GM20431 (cell line): Measurements from ENCODE around the gene ACOX3.

Experiments
- in situ Hi-C: fragments of 300-500 bp; cut with MseI, MboI; formaldehyde crosslinking; loops from one replicate; pipeline ENCODE4 v1.15.0; 2020; ENCODE audit warnings: low sequenced_read_pairs; ENCODE audit not compliant: unreplicated experiment

Gene ACOX3

DNA sequence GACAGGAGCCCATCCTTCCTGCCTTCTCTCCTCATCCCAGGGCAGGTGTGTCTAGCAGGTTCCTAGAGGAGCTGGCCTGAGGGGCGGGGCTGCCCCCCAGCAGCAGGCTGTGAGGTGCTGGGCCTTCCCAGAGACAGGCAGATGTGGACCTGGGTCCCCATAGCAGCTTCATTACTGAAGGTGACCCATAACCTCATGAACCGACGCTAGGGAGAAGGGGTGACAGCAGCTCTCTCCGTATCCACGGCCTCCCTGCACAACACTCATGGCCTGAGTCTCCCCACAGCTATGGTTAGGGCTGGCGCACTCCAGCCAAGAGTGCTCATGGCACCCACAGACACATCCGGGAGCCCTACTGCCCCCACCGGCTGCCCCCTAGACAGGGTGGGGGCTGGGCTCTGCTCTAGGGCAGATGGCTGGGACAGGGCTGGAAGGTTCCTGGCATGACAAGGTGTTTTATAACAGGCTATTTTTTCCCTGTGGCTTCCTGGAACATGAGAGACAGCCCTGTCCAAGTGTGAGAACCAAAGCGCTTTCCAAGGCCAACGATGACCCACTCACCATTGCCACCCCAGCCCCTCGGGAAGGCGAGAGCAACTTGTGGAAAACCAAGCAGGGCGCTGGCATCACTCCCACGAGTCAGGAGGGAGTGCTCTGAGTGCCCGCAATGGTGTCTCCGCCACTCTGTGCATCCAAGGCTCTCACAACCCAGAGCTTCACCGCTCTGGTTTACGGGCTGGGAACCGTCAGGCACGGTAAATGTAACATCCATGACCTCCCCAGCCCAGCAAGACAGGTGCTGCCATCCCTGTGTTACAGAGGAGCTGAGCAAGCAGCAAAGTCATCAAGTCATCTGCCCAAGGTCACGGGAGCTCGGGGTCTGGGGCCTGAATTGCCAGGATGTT is 59.8 kb downstream of the ACOX3 start:
- in situ Hi-C loops, result no loop called here

DNA sequence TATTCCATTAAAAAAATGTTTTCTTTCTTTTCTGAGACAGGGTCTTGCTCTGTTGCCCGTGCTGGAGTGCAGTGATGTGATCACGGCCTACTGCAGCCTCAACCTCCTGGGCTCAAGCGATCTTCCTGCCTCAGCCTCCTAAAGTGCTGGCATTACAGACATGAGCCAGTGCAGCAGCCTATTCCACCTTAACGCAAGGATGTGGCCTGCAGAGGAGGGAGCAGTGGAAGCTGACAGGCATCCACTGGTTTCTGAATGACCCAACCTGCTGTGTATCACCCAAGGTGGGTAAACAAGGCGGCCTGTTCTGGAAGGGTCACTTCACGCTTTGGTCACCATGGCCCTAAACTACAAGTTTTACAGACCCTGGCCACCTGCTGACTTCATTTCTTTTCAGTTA is 60.8 kb downstream of the ACOX3 start:
- in situ Hi-C loops, result no loop called here

DNA sequence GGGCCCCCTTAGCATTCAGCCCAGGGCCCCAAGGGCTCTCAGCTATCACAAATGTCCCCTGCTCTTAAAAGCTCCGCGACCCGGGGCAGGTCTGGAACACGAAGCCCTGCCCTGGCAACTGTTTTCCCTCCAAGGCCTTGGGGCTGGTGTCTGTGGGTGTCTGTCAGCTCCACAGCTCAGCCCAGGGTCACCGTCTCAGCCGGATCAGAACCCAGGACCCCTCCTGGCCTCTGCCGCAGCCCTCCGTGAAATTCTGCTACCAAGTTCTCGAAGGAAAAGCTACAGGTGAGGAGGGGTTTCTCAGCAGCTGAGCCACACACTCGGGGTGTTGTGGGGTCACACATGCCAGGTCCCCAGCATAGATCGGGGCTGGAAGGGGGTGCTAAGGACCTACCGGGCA is 61.2 kb downstream of the ACOX3 start:
- in situ Hi-C loops, result no loop called here

DNA sequence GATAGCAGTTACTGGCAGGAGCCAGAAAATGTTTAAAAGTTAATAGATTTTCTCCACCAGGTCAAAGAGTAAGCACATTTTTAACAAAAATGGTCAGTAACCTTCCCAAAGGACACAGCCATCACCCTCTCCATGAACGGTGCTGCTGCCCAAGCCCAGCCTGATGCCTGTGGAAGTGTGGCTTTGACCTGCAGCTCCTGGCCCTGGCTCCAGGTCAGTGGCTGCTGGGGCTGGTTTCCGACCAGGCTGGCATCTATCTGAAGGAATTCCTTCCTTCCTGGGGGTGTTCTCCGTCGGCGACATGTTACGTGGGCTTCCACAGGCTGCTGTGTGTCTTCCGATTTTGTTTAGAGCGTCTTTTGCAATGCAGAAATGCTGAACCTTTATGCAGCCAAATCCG is 61.7 kb downstream of the ACOX3 start:
- in situ Hi-C loops, result no loop called here

DNA sequence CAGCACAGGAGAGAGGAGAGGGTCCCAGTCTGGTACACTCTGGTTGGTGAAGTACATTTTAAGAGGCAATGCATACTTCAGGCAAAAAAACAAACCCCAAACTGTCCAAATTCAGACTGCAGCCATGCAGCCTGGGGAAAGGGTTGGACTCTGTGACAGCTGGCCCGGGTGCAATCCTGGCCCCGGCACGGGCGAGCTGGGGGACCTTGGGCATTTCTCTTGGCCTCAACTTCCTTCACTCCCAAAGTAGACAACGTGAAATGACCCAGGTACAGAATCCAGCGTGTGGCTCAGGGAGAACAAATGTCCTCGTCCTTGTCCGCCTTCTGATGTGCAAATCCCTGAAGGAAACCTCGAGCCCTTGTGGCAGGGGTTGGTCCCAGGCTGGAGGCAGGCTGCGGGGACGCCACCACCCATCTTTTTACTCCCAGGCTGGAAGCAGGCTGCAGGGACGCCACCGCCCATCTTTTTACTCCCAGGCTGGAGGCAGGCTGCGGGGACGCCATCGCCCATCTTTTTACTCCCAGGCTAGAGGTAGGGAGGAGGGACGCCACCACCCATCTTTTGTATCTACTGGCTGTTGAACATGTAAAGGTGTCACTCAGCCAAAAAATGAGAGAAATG is 62.3 kb downstream of the ACOX3 start:
- in situ Hi-C loops, result no loop called here

DNA sequence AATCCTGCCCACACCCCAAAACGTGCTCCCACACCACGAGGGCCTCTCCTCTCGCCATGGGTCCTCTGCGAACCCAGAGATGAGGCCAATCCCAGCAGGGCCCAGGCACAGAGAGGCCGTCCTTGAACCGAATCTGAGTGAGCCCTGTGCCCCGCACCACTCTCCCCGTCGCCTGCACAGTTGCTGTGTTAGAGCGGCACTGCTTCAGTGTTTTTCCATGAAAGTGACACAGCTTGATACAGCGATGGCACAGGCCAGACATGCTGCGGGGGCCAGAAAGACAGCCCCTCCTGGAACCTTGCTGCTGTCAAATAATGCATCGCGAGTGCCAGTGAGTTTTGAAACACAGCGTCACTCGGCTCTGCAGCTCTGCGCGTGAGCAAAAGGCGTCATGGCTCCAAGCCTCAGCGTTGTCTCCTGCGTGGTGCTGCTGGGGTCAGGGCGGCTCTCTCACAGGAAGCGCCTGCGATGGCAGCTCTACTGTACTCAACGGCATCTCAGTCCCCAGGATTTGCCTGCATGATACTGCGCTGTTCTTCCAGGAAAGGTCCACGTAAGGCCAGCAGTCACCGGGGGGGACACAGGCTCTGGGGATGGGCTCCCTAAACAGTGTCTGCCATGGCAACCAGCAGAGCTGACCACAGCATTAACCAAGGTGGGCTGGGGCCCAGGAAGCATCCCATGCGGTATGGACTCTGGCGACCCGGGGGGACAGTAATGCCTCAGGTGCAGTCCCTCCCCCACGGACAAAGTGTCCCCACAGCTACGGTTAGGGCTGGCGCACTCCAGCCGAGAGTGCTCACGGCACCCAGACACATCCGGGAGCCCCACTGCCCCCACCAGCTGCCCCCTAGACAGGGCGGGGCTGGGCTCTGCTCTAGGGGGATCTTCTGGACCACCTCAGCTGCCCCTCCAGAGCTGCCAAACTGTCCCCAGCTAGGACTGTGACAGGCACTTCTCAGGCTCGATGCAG is 63.1 kb downstream of the ACOX3 start:
- in situ Hi-C loops, result no loop called here

DNA sequence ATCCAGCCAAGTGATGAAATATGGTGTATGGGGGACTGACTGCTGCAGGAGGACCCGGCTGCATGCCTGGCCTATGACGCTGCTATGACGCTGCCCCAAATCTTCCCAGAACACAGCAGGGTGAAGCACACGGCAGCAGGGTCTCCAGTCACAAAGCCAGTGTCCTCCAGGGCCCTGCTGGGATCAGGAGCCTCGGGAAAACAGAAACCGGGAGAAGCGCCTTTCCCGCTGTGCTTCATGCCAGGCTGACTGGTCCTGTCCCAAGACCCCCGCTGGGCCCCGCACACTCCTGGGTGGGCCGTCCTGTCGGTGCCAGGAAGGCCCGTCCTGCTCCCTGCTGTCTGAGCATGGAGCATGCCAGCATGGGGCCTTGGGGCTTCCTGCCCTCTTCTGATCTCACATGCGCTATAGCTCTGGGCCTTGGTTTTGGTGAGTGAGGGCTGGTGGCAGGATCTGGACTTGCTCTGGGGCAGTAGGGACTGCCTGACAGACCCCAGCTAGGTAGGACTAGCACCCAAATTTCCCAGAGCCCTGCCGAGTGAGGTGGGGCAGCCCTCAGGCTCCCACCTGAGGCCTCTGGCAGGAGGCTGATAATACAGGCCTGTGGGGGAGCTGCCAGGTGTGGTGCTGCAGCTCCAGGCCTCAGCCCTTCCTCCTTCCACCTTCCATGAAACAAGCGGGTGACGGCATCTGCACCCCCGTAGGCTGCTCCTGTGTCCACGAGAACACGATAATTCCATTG is 64.0 kb downstream of the ACOX3 start:
- in situ Hi-C loops, result no loop called here

DNA sequence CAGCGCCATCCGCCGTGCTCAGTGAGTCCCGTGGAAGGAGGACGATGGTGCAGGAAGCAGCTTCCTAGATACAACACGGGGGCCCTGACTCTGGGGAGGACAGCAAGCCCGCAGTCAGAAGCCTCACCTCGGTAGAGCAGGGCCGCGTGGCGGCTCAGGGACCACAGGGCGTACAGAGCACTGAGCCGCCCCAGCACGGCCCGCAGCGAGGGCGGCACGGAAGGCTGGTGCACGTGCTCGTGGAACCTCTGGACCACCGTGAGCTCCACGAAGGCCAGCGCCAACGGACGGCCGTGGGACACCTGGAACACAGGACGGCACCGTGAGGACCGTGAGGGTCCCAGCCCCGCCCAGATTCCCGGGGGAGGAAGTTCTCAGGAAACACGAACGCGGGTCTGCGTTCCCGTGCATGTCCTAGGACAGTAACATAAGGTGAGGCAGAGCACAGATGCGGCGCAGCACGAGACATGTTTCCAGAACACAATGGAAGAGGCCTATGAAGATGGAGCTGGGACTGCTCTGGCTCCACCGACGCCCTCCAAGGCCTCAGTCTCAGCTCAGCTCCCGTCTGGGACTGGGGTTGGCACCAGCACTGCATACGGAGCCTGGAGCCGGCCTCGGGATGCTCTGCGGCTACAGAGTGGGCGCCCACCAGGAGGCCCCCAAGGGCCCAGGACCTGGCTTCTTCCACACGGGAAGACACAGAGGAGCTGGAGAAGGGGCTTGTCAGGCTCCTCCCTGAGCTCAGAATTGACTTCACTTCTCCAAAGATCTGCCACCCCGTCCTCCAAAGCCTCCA is 65.5 kb downstream of the ACOX3 start:
- in situ Hi-C loops, result no loop called here

DNA sequence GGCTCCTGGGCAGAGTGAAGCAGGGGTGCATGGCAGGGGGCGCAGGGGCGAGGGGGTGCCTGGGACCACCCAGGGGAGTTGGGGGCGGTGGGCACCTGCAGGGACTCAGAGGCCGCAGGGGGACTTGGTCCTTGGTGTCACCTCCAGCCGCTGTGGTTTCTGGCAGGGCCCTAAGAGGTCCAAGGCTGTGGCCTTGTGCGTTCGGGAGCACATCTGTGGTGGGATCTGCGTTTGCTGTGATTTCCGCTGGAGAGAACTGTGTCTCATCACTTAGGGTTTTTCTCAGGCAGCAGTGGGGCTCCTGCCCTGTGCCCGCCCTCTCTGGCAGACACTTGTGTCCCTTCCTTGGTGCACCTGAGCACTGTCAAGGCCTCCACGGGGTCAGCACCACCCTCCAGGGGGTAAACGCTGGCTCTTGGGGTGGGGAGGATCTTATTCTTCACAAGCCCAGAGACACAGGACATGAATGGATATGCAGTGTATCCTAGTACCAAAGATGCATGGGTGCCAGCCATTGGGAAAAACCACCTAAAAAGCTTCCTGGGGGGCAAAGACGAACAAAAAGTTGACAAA is 66.5 kb downstream of the ACOX3 start:
- in situ Hi-C loops, result no loop called here

DNA sequence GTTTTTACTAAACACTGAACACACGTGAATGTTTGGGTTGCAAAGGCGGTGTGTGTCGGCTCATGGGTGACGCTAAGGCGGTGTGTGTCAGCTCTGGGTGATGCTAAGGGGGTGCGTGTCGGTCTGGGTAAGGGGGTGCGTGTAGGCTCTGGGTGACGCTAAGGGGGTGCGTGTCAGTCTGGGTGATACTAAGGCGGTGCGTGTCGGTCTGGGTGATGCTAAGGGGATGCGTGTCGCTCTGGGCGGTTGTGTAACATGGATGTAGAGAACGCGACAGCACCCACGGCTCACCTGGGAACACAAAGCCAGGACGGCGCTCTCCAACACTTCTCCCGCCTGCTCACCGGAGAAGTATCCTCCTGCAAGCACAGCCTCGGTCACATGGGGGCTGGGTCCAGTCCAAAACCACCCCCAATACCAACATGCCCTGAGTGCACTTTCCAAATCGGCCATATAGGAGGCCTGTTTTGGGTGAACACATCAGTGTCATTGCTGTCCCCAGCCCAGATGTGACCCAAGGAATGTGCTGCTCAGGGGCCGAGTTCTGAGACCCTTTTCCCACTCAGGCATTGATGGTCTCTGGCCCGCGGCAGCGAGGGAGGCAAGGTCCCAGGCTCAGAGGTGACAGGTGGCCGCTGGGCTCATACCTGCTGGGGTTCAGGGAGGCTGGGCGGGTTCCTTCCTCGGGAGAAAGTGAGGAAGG is 67.1 kb downstream of the ACOX3 start:
- in situ Hi-C loops, result no loop called here

DNA sequence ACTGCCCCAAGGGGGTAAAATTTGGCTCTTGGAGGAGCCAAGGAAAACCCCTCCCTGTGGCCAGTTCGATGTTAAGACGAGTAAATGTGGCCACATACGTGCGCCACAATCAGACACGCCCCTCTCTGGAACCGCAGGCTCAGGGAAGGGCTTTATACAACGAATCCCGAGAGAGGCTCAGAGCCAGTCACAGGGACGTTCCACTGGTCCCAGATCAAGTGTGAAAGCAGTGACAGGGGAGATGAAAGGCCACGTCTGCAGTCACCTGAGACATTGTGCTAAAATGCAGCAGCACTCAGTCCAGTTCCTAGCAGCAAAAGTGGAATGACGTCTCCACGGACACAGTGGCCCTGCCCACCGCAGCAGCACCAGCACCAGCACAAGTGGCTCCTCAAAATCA is 68.0 kb downstream of the ACOX3 start:
- in situ Hi-C loops, result no loop called here

DNA sequence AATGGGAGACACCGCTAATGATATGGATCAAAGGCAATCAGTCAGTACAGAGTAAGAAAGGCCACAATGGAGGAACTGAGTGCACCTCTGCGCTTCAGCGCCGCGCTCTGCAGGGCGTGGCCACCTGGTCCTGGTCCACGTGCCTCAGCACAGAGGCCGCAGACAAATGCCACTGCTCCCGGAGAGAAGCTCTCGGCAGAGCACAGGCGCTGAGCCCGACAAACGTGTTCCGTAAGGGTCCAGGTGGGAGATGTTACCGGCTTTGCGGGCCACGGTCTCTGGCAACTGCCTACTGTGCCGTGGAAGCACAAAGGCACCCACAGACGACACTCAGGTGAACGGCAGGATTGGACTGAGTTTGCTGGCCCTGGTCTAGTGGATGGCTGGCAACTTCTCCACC is 68.9 kb downstream of the ACOX3 start:
- in situ Hi-C loops, result no loop called here

DNA sequence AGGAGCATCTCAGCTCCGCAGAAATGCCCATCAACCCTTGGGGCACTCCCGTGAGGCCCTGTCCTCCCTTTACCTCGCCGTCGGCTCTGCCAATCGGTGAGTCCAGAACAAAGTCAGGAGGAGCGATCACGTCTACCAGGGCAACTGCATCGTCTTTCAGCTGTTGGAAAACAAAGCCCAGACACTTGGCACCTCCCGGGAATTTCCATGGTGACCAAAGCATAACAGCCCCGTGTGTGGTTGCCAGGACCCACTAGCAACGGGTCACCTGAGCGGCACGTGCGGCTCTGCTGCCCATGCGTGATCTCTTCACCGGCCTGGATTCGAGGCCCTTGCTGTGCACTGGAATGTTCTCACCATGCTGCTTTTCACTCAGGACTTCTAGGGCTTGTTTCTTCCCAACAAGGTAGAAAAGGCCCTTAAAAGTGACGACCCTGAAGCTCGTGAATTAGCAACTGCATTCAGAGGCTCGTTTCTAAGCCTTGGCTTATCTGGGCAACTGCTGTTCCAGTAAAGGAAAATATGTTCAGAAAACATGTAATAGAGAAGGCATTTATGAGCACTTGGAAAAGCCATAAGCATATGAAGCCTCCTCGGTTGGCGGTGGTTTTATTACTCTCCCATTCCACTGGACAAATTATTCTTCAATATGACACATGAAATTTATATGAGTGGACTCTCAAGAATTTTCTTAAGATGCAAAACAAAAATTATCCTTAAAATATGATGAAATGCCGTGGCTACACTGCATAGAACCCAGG is 69.5 kb downstream of the ACOX3 start:
- in situ Hi-C loops, result no loop called here

DNA sequence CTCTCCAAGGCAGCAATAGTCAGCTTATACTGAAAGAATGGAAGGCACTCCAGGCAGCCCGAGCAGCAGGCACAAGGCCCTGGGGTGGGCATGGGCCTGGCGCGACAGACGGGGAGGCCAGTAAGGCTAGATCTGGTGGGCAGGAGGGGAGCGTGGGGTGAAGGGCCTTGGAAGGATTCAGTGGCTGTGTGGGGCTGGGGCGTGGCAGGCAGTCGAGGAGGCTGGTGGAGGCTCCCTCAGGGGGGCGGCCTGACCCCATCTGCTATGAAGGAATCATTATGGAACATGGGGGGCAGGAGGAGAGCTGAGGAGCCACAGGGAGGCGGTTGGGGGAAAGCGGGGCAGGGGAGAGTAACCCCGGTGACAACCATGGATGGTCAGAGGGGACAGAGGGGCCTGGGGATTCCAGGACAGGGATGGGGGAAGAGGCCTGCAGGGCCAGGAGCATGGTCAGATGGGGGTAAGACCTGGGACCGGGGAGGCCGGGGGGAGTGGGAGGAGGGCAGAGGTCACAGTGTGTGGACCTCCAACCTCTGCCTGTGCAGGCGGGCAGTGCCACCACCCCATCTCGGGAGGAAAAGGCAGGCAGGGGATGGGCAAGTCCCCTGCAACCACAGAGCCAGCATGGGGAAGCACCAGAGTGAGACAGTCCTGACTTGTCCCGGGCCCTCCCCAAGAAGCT is 70.3 kb downstream of the ACOX3 start:
- in situ Hi-C loops, result no loop called here

DNA sequence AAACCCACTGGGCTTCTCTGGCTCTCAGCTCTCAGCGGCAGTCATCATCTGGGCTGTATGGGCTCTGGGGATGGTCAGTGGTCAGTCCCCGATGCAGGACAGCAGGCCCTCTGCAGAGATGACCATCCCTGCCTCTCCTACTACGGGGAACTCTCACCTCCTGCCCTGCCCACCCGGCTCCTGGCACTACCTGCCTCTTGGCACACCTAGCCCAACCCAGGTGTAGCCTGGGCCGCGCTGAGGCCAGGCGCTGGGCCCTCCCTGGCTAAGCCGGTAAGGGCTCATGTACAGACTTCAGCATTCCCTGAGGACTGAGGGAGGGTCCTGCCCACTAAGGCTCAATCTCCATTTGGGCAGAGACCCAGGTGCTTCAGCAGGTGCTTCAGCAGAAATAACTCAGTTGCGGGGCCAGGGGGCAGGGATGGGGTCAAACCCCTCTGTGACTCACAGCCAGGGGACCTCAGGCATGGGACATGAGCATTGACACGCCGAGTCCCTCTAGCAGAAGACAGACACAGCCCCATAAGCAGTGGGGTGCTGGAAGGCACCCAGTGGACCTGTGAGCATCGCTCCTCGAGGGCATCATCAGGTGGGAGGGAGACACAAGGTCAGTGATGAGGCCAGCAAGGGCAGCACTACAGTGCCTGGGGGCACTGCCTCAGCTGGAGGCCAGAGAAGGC is 71.0 kb downstream of the ACOX3 start:
- in situ Hi-C loops, result no loop called here

DNA sequence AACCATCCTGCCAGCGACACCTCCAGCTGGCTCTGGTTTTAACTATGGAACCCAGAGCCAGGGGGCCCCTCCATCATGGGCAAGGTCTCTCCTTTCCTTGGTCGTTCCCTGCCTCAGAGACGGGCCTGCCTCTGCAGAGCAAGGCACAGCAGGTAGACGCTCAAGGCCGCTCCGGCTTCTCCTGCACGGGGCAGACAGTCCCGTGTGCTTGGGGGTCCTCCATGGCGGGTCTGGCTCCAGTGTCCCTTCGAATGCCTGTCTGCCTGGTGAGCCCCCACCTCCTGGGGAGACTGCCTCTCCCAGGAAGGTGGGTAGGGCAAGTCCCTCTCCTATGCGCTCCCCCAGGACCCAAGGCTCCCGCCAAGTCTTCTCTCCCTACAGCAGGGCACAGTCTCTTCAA is 71.5 kb downstream of the ACOX3 start:
- in situ Hi-C loops, result no loop called here
